Middle frontal gyrus (tissue), 1 donor: ENCODE results near the gene UBR2.
"Not testable (repeated sequence)": the region's sequence is repeated elsewhere in the genome, so short reads cannot be mapped to it uniquely, and the experiment has no call there.

ENCODE experiments used
- DNase-seq: peaks from one replicate; pipeline ENCODE4 v3.0.0-alpha.2; 2015; ENCODE audit warnings: low spot score; ENCODE audit errors: extremely low spot score

Gene UBR2

DNA sequence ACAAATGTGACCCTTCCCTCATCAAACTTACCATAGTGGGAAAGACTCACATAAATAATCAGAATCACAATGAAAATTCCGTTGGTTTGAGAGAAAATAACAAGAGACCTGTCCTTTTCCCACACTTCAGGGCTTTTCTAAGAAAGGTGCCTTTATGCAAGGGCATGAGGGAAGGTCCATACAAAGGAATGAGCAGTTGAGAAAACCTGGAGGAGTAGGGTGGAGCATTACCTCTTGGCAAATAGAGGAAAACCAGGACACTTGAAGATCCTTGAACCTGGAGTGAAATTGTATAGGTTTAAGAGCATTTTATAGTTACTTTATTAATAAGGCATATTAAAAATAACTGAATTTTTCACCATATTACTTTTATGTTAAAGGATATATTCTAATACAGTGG lies 54.3 kb downstream of the UBR2 start:
- no peak for DNase-seq

DNA sequence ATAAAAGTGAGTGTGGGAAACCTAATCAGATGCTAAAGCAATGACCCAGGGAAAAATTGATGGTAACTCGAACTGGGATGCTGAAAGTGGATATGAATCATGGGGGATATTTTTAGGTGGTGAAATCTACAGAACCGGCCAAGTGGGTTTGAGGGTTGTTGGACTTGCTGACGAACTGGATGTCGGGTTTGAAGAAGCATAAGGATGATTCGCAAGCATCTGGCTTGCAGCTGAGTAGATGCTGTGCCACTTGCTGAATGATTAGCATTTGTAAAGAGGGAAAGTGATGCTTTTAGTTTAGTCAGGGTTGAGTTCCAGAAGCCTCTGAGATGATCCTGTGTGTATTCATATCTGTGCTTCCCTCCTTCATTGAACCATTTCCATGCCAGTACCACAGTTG lies 54.9 kb downstream of the UBR2 start:
- no peak for DNase-seq

DNA sequence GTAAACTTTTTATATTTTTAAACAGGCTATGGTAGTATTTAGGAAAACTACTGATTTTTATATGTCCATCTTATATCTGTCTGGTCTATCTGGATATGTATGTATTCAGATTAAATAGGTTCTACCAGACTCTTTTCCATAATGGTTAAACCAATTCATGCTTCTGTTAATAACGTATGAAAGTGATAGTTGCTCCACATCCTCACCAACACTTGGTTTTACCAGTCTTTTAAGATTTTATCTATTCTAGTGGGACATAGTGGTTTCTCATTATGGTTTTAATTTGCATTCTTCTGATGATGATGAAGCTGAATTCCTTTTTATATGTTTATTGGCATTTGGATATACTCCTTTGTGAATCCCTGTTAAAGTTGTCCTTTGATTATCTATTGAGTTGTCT lies 56.1 kb downstream of the UBR2 start:
- DNase-seq = no peak

- no peak for DNase-seq
These were observed 60.8 kb downstream of the UBR2 start for GRCh38 chr6:42624601-42625000.

DNA sequence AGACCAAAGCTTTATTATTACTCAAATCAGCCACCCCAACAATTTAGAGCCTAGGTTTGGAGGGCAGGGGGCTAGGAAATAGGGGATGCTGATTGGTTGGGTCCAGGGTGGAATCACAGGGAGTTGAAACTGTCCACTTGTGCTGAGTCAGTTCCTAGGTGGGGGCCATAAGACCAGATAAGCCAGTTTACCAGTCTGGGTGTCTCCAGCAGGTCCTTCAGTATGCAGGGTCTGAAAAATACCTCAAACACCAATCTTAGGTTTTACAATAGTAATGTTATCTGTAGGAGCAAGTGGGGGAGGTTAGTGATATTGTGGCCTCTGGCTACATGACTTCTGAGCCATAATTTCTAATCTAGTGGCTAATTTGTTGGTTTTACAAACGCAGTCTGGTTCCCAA lies 63.2 kb downstream of the UBR2 start:
- no peak for DNase-seq

GRCh38 chr6:42627674-42628073 lies 63.8 kb downstream of the UBR2 start:
- no peak for DNase-seq

GRCh38 chr6:42628604-42629003 lies 64.8 kb downstream of the UBR2 start:
- DNase-seq = no peak

DNA sequence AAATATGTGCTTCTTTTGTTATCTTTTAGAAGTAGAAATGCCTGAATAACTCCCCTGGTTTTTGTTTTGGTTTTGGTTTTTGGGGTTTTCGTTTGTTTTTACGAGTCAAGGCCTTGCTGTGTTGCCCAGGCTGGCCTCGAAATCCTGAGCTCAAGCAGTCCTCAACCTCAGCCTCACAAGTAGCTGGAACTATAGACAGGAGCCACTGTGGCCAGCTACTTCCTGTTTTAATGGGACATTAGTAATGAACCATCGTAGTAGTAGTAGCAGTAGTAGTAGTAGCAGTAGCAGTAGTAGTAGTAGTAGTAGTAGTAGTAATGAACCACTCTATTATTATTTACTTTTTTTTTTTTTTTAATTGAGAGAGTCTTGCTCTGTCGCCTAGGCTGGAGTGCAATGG lies 66.0 kb downstream of the UBR2 start:
- DNase-seq = no peak

DNA sequence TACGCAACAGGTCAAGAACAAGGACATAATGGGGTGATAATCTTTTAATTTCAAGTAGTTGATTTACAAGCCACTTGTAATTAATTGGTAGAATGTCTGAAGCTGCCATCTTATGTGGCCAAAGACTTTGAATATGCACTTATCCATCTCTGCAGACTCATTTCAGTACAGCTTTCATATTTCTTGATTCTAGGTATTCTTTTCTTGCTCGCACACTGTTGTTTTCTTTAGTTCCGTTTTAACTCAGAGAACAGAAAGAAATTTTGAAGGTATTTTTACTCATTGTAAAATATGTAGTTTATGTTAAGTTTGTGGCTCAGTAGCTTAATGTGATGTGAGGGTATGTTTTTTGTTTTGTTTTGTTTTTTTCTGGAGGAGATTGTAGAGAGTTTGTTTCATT lies 73.9 kb downstream of the UBR2 start:
- DNase-seq = no peak

DNA sequence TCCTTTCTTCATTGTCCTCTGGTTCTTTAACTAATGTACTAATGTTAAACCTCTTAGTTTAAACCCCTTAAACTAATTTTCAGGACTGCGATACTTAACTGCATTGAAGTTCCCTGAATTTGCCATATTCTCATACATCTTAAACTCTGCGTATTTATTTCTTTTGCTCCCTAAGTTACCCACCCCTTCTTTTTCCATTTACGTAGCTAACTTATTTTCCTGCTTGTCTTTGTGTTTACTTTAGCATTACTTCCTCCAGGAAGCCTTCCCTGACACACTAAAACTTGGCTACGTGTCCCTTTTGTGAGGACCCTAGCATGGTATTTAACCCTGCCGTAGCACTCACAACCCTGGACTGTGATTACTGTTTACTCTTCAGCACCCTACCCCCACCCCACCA lies 79.0 kb downstream of the UBR2 start:
- DNase-seq = no peak

DNA sequence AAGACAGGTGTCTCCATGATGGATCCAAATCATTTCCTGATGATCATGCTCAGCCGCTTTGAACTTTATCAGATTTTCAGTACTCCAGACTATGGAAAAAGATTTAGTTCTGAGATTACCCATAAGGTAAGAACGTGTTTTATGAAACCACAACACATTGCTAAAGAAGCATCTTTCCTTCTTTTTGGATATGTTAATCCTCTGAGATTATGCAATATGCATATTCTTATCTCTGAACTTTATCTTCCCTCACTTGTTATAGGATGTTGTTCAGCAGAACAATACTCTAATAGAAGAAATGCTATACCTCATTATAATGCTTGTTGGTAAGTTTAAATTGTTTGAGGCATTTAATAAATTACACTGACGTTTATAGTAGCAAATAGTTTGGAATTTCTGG lies 80.4 kb downstream of the UBR2 start:
- DNase-seq = no peak

- no peak for DNase-seq
These were observed 88.4 kb downstream of the UBR2 start for GRCh38 chr6:42652024-42652746.

DNA sequence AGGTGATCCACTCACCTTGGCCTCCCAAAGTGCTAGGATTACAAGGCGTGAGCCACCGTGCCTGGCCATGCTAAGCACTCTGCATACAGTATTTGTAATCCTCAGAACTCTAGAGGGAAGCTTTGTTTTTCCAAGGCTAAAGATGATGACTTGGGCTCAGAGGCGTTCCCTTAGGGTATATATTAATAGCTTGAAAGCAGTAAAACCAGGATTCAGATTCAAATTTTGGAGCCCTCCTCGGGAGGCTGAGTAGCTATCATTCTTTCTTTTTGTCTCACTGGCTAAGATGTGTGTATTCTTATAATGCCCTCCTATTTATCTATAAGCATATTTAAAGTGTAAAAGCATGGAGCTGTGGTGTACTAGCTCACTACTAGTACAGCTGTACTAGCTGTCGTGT lies 90.0 kb downstream of the UBR2 start:
- DNase-seq = no peak

- no peak for DNase-seq
These were observed 96.0 kb downstream of the UBR2 start for GRCh38 chr6:42659806-42660205.

- peak; percentile 22 for DNase-seq
These were observed 97.8 kb downstream of the UBR2 start for GRCh38 chr6:42661540-42662153.

DNA sequence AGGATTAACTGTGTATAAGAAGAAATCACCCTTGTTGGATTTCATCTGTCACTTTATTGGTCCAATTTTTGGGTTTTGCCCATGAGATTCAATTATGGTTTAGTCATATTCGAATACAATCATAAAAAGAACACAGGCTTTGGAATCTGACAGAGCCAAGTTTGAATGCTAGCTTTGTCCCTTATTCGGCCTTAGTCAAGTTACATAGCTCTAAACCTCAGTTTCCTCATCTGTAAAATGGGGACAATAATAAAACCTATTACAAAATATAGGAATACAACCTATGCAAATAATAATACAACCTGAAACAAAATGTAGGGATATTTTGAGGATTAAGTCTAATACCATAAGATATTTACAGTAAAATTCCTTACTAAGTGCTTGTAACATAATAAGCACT lies 100.9 kb downstream of the UBR2 start:
- no peak for DNase-seq

- not testable (repeated sequence) for DNase-seq
These were observed 110.5 kb downstream of the UBR2 start for GRCh38 chr6:42674368-42674767.

DNA sequence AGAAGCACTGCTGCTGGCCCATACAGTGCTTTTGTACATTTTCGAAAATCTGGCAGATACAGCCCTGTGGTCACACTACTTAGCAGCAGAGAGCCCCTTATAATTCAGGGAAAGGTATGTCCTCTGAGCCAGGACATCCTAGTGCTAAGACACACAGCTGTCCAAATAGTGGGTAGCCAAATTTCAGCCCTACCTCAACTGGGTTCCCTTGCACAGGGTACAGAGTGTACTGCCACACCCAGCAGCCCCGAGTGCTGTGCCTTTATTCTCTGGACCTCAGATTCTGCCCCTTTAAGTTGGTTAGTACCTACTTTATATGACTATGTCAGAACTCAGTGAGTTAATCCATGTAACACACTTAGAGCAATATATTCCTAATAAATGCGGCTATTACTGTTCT lies 111.0 kb downstream of the UBR2 start:
- DNase-seq = no peak

- DNase-seq = no peak
These were observed 115.5 kb downstream of the UBR2 start for GRCh38 chr6:42679358-42679757.

DNA sequence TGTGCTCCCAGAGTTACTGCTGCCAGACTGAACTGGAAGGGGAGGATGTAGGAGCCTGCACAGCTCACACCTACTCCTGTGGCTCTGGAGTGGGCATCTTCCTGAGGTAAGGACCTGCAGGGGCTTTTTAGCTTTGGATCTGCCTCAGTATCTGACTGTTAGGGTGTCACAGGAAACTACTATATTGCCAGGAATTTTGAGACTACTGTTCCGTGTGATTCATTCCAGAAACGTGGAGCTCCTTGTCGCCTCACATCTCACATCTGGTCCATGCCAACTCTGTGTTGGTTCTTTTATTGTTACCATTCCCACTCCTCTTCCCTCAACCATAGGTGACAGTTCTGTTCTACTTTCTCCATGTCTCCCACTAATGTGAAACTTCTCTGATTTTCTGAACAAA lies 124.5 kb downstream of the UBR2 start:
- DNase-seq = no peak

- no peak for DNase-seq
These were observed 125.5 kb downstream of the UBR2 start for GRCh38 chr6:42689371-42689770.

- DNase-seq = no peak
These were observed 126.4 kb downstream of the UBR2 start for GRCh38 chr6:42690151-42690702.

GRCh38 chr6:42690872-42691271 lies 127.0 kb downstream of the UBR2 start:
- no peak for DNase-seq
